Ovary (tissue), 10 donors: ENCODE measurements around the gene GLO1. TPM values are rescaled to one million over a fixed set of nuclear protein-coding genes. Genes with fewer than 3 reads are reported as not detected.

Source experiments
- DNase-seq, 5 donors: peaks; one replicate each; pipeline ENCODE4 v3.0.0-alpha.2; 2019 to 2020
- H3K27ac ChIP-seq, 2 donors: fragments of 200-600 bp; one replicate each; pipeline versions ENCODE4 v1.5.1 to v1.8.0; 2019 to 2022
- H3K27me3 ChIP-seq: fragments of 200-600 bp; one replicate; pipeline ENCODE4 v1.8.0; 2022
- H3K36me3 ChIP-seq: fragments of 200-600 bp; sonication (generic); one replicate; pipeline ENCODE4 v1.5.1; 2019
- H3K4me1 ChIP-seq: one replicate; pipeline ENCODE4 v1.8.1; 2013; ENCODE audit warnings: mild to moderate bottlenecking, moderate library complexity; ENCODE audit not compliant: insufficient read depth
- H3K4me3 ChIP-seq: fragments of 200-600 bp; sonication (generic); one replicate; pipeline ENCODE4 v1.5.1; 2017
- H3K9me3 ChIP-seq, 2 donors: fragments of 200-600 bp in 1 of 2; sonication (generic) in 1 of 2; one replicate each; pipeline versions ENCODE4 v1.5.1 to v1.8.1; 2013 to 2019; ENCODE audit warnings: mild to moderate bottlenecking in 1 of 2, moderate library complexity in 1 of 2
- CTCF ChIP-seq, 3 donors: fragments of 450-650 bp in 2 of 3; fragments of 200-600 bp in 1 of 3; IDR thresholded peaks; one replicate each; pipeline versions ENCODE4 v1.5.1 to v1.8.0; 2016 to 2022; ENCODE audit warnings: antibody characterized with exemption in 3 of 3, mild to moderate bottlenecking in 1 of 3
- EP300 ChIP-seq: sonication (generic); formaldehyde crosslinking; IDR thresholded peaks from one replicate; pipeline ENCODE4 v1.6.1; 2017; ENCODE audit warnings: antibody characterized with exemption
- POLR2A ChIP-seq: fragments of 450-650 bp; IDR thresholded peaks from one replicate; pipeline ENCODE4 v1.6.1; 2017; ENCODE audit warnings: antibody characterized with exemption, mild to moderate bottlenecking, moderate library complexity
- WGBS, 3 donors: extraction: QIAGEN DNeasy Blood & Tissue Kit in 1 of 3; methylation state at CpG; one replicate each; pipeline versions ENCODE4 v1.1.5 to v1.1.7; 2013 to 2017; 5-methylcytosine and 5-hydroxymethylcytosine counted together
- intact Hi-C, 4 donors: fragments of 100-400 bp; cut with DNase I; formaldehyde crosslinking; loops; one replicate each; pipeline versions ENCODE4 v1.11.0 to v1.15.1; 2022 to 2023
- long read RNA-seq, 3 donors: library from polyadenylated mRNA in 2 of 3; unstranded in 2 of 3; transcript quantifications; one replicate each; pipeline ENCODE4 v2.0.0 and lab custom pipeline, GENCODE V29; 2021 to 2026
- polyA plus RNA-seq, 2 donors: library from polyadenylated mRNA; stranded (reverse); fragments of 200-250 nt in 1 of 2; fragments of 350-450 nt in 1 of 2; fragmentation: Illumina TruSeq in 1 of 2; extraction: RNeasy Lipid Tissue Mini Kit (QIAGEN cat#74804) in 1 of 2; gene quantifications; one replicate each; pipeline ENCODE4 v1.2.3, GENCODE V29; 2013 to 2014
- total RNA-seq, 7 donors: library from RNA; depleted of rRNA in 2 of 7; stranded (reverse); fragments of >200 nt in 2 of 7; fragmentation: NEBNext Ultra II Directional in 3 of 7; extraction: Animal tissue kit (Norgen Biotek cat#: 25700) in 3 of 7; gene quantifications; one replicate each; pipeline versions ENCODE4 v1.1.0 to v1.2.4, GENCODE V29; 2016 to 2023
- donor health status: DM: no; HTN: no; CAD: no; lungs with moderate emphysema.
- donor health status: DM: no; HTN: no; CAD: no.
- donor health status: Bipolar disorder and iron deficiency.
- donor health status: DM: yes; HTN: yes; CAD: no.
- donor health status: DM: no; HTN: no; CAD: no.
- donor health status: DM: yes; HTN: yes; CAD: no.

GLO1 gene
- 100 to 1,000 TPM in 3 of 7 donors, 10 to 100 TPM in 4; 76.3 to 126 (median 96.7) TPM for total RNA-seq
- 100 to 1,000 TPM in 1 of 2 donors, 10 to 100 TPM in 1; 83.5 to 154 TPM for polyA plus RNA-seq
- long read RNA-seq, donor 1, transcript GLO1-201 (6 exons, 2,012 nt), result major isoform, 297 of 310 reads
- long read RNA-seq, donor 1, partial matches to known transcripts, result 3 of 310 reads
- long read RNA-seq, donor 1, other reads (novel, unspliced or antisense), result 10 of 310 reads
- long read RNA-seq, donor 2, transcript GLO1-201 (6 exons, 2,012 nt), result major isoform, 33 of 33 reads
- long read RNA-seq, donor 2, partial matches to known transcripts, result 0 of 33 reads
- long read RNA-seq, donor 2, other reads (novel, unspliced or antisense), result 0 of 33 reads
- long read RNA-seq, donor 3, transcript GLO1-201 (6 exons, 2,012 nt), result major isoform, 121 of 127 reads
- long read RNA-seq, donor 3, partial matches to known transcripts, result 3 of 127 reads
- long read RNA-seq, donor 3, other reads (novel, unspliced or antisense), result 3 of 127 reads

DNA sequence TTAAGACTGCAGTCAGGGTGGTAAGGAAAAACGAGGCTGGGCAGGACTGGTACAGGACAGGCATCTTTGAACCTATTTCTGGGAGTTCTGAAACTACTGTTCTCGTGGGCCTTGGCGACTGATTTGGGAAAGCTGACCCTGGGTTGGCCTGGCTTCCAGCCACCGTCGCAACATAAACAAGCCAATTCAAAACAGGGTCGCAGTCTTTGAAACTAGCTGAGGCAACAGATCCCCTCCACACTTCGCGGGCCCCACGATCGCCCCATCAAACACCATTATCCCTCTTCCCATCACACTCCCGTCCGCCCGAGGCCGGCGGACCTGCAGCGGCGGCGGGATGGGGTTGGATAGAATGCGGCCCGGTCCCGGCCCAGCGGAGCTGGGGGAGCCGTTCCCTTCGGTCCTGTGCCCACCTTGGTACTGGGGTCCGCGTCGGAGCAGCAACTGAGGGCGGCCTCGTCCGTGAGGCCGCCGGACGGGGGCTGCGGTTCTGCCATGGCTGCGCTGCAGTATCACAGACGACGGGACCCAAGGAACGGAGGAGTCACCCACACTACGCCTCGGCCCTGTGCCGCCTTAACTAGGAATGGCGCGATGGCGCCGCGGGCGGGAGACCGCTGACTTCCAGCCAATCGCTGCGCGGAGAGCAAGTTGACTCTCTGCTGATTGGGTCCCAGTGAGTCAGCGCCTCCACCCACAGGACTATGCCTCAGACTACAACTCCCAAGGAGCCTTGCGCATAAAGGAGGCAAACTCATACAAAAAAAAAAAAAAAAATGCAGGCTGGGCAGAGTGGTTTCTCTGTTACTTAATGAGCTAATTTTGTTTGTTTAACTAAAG, at the start of gene GLO1:
Gene GLO1, minus strand, starts transcription at position 588 of the 840 bp plus-strand sequence. Its CDS starts 91 bp downstream, at position 497.
- H3K9me3 ChIP-seq, result no peaks in the 10 kb centered on the region
- peak; percentile 96 to 97 (median 97) for DNase-seq
- peak within 1 kb of the TSS; percentile 94 for H3K4me3 ChIP-seq
- TF ChIP-seq POLR2A (peak; percentile 94), CTCF (IDR thresholded peaks at IDR 0.05) (no peak)
- peak within 1 kb of the TSS; percentile 65 to 92 for H3K27ac ChIP-seq
- H3K27me3 ChIP-seq, result no peaks in the 10 kb centered on the region
- intact Hi-C loops, result no loop called here
- H3K36me3 ChIP-seq, result no peaks in the 10 kb centered on the region
- H3K4me1 ChIP-seq, result no peaks in the 10 kb centered on the region
- WGBS, 3 donors, result 0% methylated on average over 52 to 53 of the region's 53 CpGs

DNA sequence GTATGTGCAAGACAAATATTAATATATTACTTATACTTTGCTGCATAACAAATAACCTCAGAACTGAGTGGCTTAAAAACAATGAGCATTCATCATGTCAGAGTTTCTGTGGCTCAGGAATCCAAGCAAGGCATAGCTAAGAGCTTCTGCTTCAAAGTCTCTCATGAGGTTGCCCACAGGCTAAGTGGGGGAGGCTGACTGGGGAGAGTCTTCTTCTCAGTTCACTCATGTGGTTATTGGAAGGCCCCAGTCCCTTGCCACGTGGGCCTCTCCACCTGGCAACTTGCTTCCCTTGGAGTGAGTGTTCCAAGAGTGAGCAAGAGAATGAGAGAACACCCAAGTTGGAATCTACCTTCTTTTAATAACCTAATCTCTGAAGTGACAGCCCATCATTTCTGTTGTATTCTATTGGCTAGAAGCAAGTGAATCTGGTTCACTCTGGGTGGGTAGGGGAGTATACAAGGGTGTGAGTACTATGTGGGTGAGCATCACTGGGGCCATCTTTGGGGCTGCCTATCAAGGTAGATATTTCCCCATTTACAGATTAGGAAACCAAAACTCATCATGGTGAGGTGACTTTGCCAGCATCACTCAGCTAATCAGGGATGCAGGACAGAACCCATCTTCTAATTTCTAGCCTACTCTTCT, 48.1 kb upstream of the GLO1 start:
- Histone ChIP-seq H3K4me3 (no peak overlapping the region), H3K27me3 (no peaks in the 10 kb centered on the region), H3K4me1 (no peaks in the 10 kb centered on the region), H3K9me3 (no peaks in the 10 kb centered on the region), H3K27ac (no peak overlapping the region), H3K36me3 (no peaks in the 10 kb centered on the region)
- 68 to 77% (median 69%) methylated on average over 1 of the region's 1 CpG for WGBS, 3 donors
- no peak for DNase-seq
- intact Hi-C loops, result no loop called here
- TF ChIP-seq CTCF (IDR thresholded peaks at IDR 0.05), result no peak
- no peak for TF ChIP-seq EP300
- no peak for TF ChIP-seq POLR2A

GRCh38 chr6:38749473-38749872, 46.5 kb upstream of the GLO1 start:
- Histone ChIP-seq H3K36me3 (no peaks in the 10 kb centered on the region), H3K4me1 (no peaks in the 10 kb centered on the region), H3K4me3 (no peak overlapping the region), H3K9me3 (no peaks in the 10 kb centered on the region), H3K27ac (no peak overlapping the region), H3K27me3 (no peaks in the 10 kb centered on the region)
- TF ChIP-seq CTCF (IDR thresholded peaks at IDR 0.05) (no peak), POLR2A (no peak), EP300 (no peak)
- 98 to 100% (median 100%) methylated on average over 1 of the region's 1 CpG for WGBS, 3 donors
- intact Hi-C loops, result no loop called here
- no peak for DNase-seq

DNA sequence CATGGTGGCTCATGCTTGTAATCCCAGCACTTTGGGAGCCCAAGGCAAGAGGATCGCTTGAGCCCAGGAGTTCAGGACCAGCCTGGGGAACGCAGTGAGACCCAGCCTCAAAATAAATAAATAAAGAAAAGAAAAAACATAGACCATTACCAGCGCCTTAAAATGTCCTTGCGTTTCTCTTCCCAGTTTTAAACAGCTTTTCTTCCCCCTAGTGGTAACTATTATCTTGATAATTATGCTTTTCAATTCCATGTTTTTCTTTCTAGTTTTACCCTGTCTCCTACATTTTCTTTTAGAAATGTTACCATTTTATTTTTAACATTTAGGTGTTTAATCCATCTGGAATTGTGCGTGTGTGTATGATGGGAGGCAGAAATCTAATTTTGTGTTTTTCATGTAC, 36.6 kb upstream of the GLO1 start:
- DNase-seq, result no peak
- Histone ChIP-seq H3K27me3 (no peaks in the 10 kb centered on the region), H3K4me3 (no peak overlapping the region), H3K36me3 (no peaks in the 10 kb centered on the region), H3K27ac (no peak overlapping the region), H3K9me3 (no peaks in the 10 kb centered on the region), H3K4me1 (no peaks in the 10 kb centered on the region)
- intact Hi-C loops, result no loop called here
- 25 to 40% (median 37%) methylated on average over 5 of the region's 5 CpGs for WGBS, 3 donors
- TF ChIP-seq EP300 (no peak), POLR2A (no peak), CTCF (IDR thresholded peaks at IDR 0.05) (peak in 1 of 3 donors; percentile 20)
